GM12892 (cell line): ENCODE measurements around the gene EIF4G1.

Experiments used
- POLR2A ChIP-seq: IDR thresholded peaks from 2 replicates; pipeline ENCODE4 v1.6.1; 2011; ENCODE audit warnings: low read depth, low read length, control low read depth
- POLR2AphosphoS5 ChIP-seq: IDR thresholded peaks from 2 replicates; pipeline ENCODE4 v1.6.1; 2011; ENCODE audit warnings: low read depth, low read length, control low read depth
- TAF1 ChIP-seq: IDR thresholded peaks from 2 replicates; pipeline ENCODE4 v1.6.1; 2011; ENCODE audit warnings: low read depth, mild to moderate bottlenecking, control low read depth, low read length, borderline replicate concordance

GRCh38 chr3:184372296-184372821 is 58.0 kb downstream of the EIF4G1 start:
- TF ChIP-seq POLR2A (no peak), POLR2AphosphoS5 (no peak), TAF1 (no peak)
